GM19467 (cell line): Measurements from ENCODE around the gene SGMS1.
A peak's percentile ranks its signal among the peaks of the same experiment; 100 is the strongest.
"Not testable (repeated sequence)": the region's sequence is repeated elsewhere in the genome, so short reads cannot be mapped to it uniquely, and the experiment has no call there.

Experiments used
- ATAC-seq: cut with Tn5 transposase; IDR thresholded peaks from one replicate; pipeline ENCODE4 v1.9.1; 2021; ENCODE audit warnings: mild to moderate bottlenecking, moderate library complexity; ENCODE audit not compliant: unreplicated experiment

SGMS1 gene

GRCh38 chr10:50387732-50388073 lies 236.1 kb downstream of the SGMS1 start:
- no peak for ATAC-seq

GRCh38 chr10:50387007-50387731 lies 236.6 kb downstream of the SGMS1 start:
- ATAC-seq: no peak

GRCh38 chr10:50385624-50386023 lies 238.1 kb downstream of the SGMS1 start:
- no peak for ATAC-seq

GRCh38 chr10:50384898-50385297 lies 238.9 kb downstream of the SGMS1 start:
- ATAC-seq: no peak

DNA sequence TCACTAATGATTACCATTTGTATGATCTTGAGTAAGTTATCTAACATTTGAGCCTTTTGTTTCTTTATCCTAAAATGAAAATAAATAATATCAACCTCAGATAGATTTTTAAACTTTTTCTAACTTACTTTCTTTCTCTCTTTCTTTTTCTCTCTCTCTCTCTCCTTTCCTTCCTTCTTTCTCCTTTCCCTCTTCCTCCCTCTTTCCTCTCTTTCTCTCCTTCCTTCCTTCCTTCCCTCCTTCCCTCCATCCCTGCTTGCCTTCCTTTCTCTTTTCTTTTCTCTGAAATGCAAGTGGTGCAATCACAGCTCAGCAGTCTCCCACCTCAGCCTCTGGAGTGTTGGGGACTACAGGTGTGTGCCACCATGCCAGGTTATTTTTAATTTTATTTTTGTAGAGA lies 239.5 kb downstream of the SGMS1 start:
- ATAC-seq: no peak

DNA sequence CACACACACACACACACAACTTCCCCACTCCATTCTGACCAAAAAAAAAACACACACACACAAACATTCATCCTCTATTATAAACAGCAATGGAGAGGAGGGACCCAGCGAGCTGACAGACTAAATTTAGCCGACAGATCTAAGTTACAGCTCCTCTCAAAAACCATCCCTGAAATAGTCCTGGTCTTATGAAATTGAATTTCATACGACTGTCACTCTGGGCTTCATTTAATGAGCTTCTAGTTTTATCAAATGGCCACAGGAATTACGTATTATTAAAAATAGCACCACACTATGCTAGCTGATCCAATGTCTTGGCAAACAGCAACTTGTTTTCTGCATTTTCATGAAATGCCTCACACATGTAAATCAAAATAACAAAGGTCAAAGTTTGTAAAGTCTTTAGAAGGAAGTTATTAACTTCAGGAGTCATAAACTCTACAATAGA lies 241.2 kb downstream of the SGMS1 start:
- ATAC-seq: no peak

GRCh38 chr10:50381642-50382041 lies 242.1 kb downstream of the SGMS1 start:
- ATAC-seq: no peak

DNA sequence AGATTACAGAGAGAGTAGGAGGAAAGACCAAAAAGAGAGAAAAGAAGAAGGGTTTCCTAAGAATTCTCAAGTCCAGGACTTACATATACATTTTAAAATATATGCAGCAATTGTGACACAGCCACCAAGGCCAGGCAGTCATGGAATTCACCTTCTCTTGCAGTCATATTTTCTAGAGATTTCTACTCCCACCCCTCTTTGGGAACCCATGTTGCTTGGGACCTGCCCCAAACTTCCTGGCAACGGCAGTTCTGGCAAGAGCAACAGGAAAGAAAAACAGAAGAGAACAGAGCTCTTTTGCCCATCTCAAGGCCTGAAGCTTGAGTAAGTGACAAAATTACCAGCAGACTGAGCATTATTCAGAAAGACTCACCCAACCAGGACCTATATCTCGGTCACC lies 244.1 kb downstream of the SGMS1 start:
- no peak for ATAC-seq

DNA sequence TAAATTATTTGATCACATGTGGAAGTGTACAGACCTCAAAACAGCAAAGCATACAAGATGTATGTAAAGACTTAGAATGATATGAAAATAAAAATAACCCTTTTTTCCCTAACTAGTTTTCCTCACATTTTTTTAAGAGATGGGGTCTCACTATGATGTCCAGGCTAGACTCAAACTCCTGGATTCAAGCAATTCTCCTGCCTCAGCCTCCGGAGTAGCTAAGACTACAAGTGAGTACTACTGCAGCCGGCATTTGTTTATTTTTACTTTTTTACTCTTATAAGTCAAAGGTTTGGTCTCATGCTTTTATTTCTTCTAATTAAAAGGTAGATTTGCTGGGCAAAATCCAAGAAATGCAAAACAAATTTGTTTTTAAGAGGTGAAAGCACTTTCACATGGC lies 248.0 kb downstream of the SGMS1 start:
- no peak for ATAC-seq

DNA sequence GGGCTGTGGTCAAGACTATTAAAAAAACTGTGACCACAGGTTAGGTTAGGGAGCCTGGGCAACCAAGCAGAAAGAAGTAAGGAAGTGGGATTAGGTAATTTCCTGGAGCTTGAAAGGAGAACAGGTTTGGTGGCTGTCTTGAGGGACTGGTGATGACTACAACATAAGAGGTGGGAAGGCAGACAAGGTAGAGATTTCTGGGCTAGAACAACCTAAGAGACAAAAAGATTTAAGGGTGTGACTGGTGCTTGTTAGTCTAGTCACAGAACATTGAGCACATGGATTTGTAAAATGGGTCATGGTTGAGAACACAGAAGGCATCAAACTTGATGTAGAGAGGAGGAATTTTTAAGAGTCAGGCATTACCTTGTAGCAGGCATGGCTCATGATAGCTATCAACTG lies 248.7 kb downstream of the SGMS1 start:
- ATAC-seq: no peak

DNA sequence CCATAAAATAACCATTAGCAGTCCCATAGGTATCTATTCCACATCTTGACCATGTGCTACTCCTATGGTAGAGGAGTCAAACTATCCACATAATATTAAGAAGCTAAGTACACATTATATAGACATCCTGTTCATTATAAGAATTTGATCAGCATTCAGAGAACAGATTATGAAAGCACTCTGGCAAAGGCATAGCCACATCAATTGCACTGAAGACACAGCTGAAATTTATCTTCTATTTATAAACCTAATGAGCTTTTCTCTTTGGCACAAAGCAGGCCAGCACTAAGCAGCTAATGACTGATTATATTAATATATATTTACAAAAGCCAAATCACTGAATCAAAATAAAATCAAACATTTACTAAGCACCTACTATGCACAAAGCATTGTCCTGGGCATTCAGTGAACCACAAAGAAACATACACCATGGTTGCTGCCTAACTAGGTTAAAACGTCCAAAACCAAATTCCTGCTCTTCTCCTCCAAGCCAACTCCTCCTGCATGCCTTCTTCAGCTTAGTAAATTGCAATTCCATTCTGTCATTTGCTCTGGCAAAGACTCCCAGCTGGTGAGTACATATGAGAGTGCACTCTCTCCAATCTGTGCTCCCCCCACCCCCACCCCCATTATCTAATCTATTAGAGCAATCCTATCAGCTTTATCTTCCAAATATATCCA lies 249.8 kb downstream of the SGMS1 start:
- no peak for ATAC-seq

DNA sequence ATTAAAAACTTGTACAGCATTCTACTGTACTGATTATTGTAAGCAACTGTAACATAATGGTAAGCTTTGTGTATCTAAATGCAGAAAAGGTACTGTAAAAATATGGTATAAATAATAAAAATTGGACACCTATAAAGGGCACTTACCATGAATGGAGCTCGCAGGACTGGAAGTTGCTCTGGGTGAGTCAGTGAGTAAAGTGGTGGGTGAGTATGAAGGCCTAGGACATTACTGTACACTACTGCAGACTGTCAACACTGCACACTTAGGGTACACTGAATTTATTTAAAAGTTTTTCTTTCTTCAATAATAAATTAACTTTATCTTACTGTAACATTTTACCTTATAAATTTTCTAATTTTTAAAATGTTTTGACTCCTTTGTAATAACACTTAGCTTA lies 253.8 kb downstream of the SGMS1 start:
- no peak for ATAC-seq

DNA sequence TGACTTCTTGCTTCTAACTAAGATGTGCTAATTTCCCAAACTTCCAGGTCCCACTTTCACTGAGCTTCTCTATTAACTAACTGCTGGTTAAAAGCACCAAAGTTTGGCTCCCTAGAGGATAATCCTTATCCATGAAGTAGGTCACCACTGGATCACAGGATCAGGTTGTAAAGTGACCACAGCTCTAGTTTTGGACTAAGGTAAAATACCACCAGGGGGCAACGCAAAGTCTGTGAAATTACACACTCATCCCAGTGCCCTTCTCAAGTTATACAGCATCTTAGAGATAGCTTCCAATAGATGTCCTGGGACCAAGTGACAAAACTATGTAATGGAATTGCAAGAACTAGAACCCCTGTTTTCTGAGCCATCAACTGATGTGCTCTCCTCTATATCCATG lies 256.0 kb downstream of the SGMS1 start:
- ATAC-seq: no peak

DNA sequence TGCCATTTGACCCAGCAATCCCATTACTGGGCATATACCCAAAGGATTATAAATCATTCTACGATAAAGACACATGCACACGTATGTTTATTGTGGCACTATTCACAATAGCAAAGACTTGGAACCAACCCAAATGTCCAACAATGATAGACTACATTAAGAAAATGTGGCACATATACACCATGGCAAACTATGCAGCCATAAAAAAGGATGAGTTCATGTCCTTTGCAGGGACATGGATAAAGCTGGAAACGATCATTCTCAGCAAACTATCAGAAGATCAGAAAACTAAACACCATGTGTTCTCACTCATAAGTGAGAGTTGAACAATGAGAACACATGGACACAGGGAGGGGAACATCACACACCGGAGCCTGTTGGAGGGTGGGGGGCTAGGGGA lies 257.3 kb downstream of the SGMS1 start:
- not testable (repeated sequence) for ATAC-seq

- not testable (repeated sequence) for ATAC-seq
These were observed 259.0 kb downstream of the SGMS1 start for GRCh38 chr10:50364730-50365129.

DNA sequence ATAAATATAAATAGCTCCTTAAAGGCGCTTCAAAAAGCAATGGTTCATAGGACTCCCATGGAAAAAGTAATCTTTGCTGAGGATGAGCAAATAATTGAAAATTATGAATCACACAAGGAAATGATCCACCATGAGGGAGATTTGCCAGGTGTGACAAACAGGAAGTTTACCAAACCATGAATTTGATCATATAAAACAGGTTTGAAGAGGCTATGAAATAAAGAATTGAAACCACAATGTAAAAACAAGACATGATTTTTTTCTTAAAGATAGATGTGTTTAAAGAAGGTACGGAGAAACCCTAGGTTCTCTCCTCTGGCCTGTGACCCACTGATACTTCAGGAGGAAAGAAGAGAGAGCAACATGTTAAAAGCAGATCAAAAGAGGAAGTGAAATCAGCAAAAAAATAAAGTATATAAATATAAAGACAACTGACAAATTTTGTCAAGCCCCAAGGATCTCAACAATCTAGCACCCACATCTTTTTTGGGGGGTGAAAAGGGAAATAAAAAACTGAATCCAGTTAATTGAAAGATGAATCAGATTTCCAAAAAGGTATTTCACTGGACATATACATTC lies 261.1 kb downstream of the SGMS1 start:
- ATAC-seq: peak; percentile 73

GRCh38 chr10:50361946-50362345 lies 261.8 kb downstream of the SGMS1 start:
- no peak for ATAC-seq

DNA sequence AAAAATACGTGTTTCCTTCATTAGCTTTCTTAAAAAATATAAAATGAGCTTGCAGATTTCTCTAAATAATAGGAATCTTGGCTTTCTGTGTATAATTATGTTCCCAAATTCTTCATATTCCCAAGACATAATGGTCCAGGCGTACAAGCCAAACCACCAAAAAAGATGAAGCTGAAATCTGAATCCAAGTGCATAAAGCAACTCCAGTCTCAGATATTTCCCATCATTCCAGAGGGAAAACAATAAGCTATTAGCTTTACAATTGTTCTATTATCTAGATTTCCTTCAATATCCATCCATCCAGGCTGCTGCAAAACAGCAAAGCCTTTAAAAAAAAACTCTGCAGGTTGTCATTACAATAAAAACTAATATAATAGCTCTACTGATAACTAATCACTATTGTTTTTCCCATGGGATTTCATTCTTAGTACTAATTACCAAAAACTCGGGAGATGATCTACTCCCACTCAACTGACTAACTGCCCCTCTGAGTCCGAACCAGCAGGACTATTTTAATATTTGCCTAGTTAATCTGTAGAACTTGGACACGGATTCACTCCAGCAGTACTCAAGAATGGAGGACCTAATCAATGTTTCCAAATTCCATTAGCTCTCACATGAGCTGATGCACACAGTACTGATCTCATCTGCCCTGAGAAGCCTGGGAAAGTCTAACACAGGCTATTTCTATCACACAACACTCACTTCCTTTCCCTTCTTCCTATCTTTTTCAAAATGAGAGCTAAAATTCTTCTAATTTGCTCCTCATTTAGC lies 263.5 kb downstream of the SGMS1 start:
- ATAC-seq: no peak

- no peak for ATAC-seq
These were observed 264.6 kb downstream of the SGMS1 start for GRCh38 chr10:50358925-50359687.

DNA sequence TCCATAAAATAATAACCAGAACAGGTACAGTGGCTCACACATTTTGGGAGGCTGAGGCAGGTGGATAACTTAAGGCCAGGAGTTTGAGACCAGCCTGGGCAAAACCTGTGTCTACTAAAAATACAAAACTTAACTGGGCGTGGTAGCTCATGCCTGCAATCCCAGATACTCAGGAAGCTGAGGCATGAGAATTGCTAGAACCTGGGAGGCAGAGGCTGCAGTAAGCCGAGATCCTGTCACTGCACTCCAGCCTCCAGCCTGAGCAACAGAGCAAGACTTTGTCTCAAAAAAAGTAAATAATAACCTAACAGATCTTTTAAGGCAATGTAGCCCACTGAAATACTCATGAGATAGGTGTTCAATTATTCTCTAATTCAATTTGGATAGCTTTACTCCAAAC lies 265.3 kb downstream of the SGMS1 start:
- no peak for ATAC-seq

DNA sequence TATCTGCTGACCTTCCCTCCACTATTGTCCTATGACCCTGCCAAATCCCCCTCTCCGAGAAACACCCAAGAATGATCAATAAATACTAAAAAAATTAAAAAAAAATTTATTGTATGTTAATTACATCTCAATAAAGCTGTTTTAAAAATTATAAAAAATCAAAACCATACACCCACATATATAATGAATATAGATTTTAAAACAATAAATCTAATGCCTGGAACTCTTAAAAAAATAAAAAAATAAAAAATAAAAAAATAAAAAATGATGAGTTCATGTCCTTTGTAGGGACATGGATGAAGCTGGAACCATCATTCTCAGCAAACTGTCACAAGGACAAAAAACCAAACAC lies 267.3 kb downstream of the SGMS1 start:
- ATAC-seq: not testable (repeated sequence)
